Activated naive CD4-positive, alpha-beta T cell treated with anti-CD3 and anti-CD28 coated beads for 36 hours (primary cell): ENCODE data around the gene EI24. TPM values are rescaled to one million over a fixed set of nuclear protein-coding genes. Genes with fewer than 3 reads are reported as not detected.
A peak's percentile ranks its signal among the peaks of the same experiment; 100 is the strongest.

Source experiments
- CTCF ChIA-PET: fragments of 350-600 bp; sonication (Branson Sonifier 250); formaldehyde crosslinking; loops from one replicate; lab custom pipeline; 2021; ENCODE audit warnings: antibody characterized with exemption; lab: Charles Lee
- DNase-seq: peaks from one replicate; pipeline ENCODE4 v3.0.0-alpha.2; 2020
- H3K27ac Mint-ChIP-seq: one replicate; pipeline ENCODE4 v1.8.0; 2021; ENCODE audit warnings: mild to moderate bottlenecking, mixed read lengths
- H3K27me3 Mint-ChIP-seq: one replicate; pipeline ENCODE4 v1.8.0; 2021; ENCODE audit warnings: low read depth, mixed read lengths
- H3K36me3 Mint-ChIP-seq: one replicate; pipeline ENCODE4 v1.8.0; 2021; ENCODE audit warnings: low read depth, mixed read lengths
- H3K4me1 Mint-ChIP-seq: one replicate; pipeline ENCODE4 v1.8.0; 2021; ENCODE audit warnings: low read depth, mixed read lengths
- H3K4me3 Mint-ChIP-seq: one replicate; pipeline ENCODE4 v1.8.0; 2021; ENCODE audit warnings: mild to moderate bottlenecking, moderate library complexity, mixed read lengths
- H3K9me3 Mint-ChIP-seq: one replicate; pipeline ENCODE4 v1.8.0; 2021; ENCODE audit warnings: mixed read lengths
- intact Hi-C: fragments of 100-400 bp; cut with micrococcal nuclease; formaldehyde crosslinking; loops from one replicate; pipeline ENCODE4 v1.15.1; 2023
- total RNA-seq, 2 experiments: library from RNA; stranded (reverse); gene quantifications; one replicate each; pipeline ENCODE4 v1.2.3, GENCODE V29; 2021

Gene EI24
- total RNA-seq, 2 experiments from 2014 or later, result 28.8 to 33.0 TPM

DNA sequence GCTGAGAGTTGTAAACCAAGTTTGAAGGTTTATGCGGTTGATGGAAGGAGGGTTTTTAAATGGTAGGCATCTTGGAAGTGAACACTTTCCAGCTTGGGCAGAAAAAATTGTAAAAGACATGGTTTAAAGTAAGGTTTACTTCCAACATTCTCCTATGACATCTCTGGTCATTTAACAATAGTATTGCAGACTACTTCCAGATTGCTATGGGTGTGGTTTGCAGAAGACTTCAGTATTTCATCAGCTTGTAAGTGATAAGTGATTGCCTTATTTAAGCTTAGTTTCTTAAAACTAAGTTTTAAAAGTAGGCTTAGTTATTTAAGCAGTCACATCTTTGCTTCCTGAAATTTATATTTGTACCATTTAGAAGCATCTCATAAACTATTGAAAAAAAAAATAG lies 16.2 kb downstream of the EI24 start:
- no peak overlapping the region for H3K27ac Mint-ChIP-seq
- H3K36me3 Mint-ChIP-seq, result peaks cover 23% of the 10 kb centered on the region
- H3K9me3 Mint-ChIP-seq, result no peaks in the 10 kb centered on the region
- CTCF ChIA-PET, result no interaction called here
- no peak for DNase-seq
- H3K4me3 Mint-ChIP-seq, result no peak overlapping the region
- intact Hi-C loops, result no loop called here
- no peaks in the 10 kb centered on the region for H3K27me3 Mint-ChIP-seq
- peaks cover 10% of the 10 kb centered on the region for H3K4me1 Mint-ChIP-seq

DNA sequence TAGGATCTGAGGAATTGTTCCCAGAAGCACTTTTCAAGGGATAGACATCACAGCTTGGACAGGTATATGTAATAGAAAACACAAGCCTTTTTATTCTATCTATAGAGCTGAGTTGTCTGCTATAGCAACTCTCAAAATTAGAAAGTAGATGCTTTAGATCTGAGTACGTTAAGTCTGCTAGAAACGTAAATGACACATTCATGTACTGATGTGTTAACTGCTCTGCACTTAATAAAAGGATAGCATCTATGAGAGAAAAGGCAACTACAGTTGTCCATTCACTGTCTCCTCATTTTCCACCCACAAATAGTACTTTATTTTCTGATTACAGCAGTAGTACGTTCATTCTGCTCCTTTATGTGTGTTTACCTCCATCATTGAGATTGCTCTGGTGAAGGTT lies 17.3 kb downstream of the EI24 start:
- intact Hi-C loops, result no loop called here
- Mint-ChIP-seq H3K4me3 (no peak overlapping the region), H3K9me3 (no peaks in the 10 kb centered on the region), H3K36me3 (peaks cover 23% of the 10 kb centered on the region), H3K27ac (no peak overlapping the region), H3K4me1 (peaks cover 14% of the 10 kb centered on the region), H3K27me3 (no peaks in the 10 kb centered on the region)
- no peak for DNase-seq
- CTCF ChIA-PET, result no interaction called here

DNA sequence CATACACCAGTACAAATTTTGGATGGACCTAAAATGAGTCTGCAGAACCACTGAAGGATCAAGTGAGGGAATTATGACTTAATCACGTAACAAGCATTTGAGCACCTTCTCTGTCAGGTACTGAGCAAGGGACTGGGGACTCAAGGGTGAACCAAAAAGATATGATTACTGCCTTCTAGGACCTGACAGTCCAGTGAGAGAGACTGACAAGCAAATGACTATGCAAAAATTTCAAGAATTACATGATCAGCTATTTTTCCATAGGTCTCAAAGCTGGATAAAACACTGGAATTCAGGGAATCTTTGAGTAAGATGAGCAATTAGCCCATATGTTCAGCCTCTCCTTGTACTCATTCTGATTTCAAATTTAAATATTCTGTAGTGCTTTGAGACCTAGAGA lies 18.2 kb downstream of the EI24 start:
- no peaks in the 10 kb centered on the region for H3K9me3 Mint-ChIP-seq
- peaks cover 24% of the 10 kb centered on the region for H3K36me3 Mint-ChIP-seq
- intact Hi-C loops, result no loop called here
- no peak overlapping the region for H3K27ac Mint-ChIP-seq
- DNase-seq, result no peak
- CTCF ChIA-PET, result no interaction called here
- H3K27me3 Mint-ChIP-seq, result no peaks in the 10 kb centered on the region
- H3K4me3 Mint-ChIP-seq, result no peak overlapping the region
- peaks cover 14% of the 10 kb centered on the region for H3K4me1 Mint-ChIP-seq

DNA sequence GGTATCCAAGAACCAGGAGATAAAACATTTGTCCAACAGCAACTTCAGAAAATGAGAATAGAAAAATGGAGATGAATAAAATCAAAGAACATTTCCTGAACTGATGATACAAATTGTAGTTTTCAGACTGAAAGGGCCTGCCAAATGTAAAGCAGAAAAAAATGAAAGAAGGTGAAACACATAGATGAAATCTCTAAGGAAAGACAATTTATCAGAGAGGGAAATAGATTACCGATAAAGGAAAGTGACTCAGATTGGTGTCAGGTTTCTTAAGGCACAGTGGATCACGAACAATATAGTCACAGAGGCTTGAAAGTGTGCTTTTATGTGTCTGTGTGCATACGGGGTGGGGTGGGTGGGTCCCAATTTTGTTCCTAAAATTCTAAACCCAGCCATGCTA lies 19.2 kb downstream of the EI24 start:
- H3K27me3 Mint-ChIP-seq, result no peaks in the 10 kb centered on the region
- intact Hi-C loops, result no loop called here
- no peaks in the 10 kb centered on the region for H3K9me3 Mint-ChIP-seq
- H3K4me1 Mint-ChIP-seq, result peaks cover 19% of the 10 kb centered on the region
- H3K4me3 Mint-ChIP-seq, result no peak overlapping the region
- H3K36me3 Mint-ChIP-seq, result peaks cover 21% of the 10 kb centered on the region
- CTCF ChIA-PET, result no interaction called here
- H3K27ac Mint-ChIP-seq, result peak overlapping the region; percentile 54
- DNase-seq, result no peak

DNA sequence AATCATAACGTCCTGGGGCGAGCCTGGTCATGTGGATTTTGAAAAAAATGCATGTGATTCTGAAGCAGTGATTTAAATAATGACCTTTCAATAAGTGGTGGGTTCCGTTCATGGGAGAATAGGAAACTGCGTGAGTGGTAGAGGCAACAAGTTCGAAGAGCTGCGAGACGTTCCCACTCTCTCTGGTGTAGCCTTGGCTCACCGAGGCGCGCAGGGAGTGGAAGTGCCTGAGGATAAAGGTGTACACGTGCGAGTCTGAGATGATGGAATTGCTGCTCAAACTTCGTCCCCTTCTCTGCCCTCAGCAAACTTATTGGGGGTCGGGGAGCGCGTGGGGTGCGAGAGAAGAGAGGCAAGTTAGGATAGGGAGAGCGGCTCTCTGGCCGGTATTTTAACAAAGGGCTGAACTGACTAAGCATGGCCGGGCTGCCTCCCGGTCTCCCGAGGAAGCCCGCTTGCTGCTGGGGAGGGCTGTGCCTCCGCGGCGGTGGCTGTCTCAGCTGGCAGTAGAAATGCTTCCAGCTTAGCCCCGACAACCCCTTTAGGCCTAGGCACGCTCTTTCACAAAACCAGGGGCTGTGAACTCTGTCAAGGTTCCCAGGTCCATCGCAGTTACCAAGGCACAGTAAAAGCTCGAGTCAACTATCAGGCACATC lies 22.5 kb downstream of the EI24 start:
- H3K4me1 Mint-ChIP-seq, result peaks cover 47% of the 10 kb centered on the region
- H3K36me3 Mint-ChIP-seq, result peaks cover 20% of the 10 kb centered on the region

DNA sequence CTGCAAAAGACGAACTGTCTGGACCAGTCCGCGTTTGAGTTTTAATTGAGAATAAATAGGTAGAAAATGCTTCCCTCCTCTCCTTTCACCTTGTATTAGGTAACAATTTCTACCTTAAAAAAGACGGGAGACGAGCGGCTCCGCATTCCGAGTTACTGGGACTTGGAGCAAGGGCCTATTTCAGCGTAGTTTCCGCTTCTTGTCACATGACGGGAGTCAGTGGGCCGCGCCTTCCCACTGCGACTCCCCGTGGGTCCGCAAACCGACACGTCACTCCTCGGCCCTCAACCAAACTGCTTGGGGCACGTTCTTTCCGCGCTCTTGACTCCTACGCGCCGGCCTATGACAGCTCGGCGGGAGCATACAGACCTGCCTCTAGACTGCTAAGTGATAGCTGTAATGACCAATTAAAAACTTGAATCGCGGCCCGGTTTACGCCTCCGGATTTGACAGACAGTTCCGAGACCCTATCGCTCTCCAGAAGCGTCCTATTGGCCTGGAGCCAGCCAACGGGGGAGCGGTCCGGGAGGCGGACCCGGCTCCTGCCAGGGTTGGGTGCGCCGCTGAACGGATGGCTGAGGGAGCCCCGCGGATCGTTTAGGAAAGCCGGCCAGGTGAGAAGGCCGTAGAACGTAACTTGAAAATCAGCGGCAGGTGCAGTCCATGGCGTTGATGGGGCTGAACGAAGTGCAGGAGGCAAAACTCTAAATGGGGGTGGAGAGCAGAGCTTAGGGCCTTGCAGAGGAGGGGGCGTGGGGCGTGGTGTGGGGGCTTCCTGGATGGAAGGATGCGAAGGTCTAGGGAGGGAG lies 23.2 kb downstream of the EI24 start, which contains the start of gene STT3A:
TSS of gene STT3A (plus strand) at position 548 of the 809 bp plus-strand sequence. CDS start 3,064 bp downstream, outside the sequence.
- peak; percentile 99 for DNase-seq
- Mint-ChIP-seq H3K4me3 (peak within 1 kb of the TSS; percentile 100), H3K36me3 (peaks cover 24% of the 10 kb centered on the region), H3K9me3 (no peaks in the 10 kb centered on the region), H3K4me1 (peaks cover 51% of the 10 kb centered on the region), H3K27me3 (no peaks in the 10 kb centered on the region), H3K27ac (peak within 1 kb of the TSS; percentile 92)
- CTCF ChIA-PET, result interaction anchor here (0.6 to 5.9 kb wide), 3 partner anchors 22 to 99 kb away, joined by 3 to 22 read pairs (median 4); partner anchors contain the start of gene EI24
- intact Hi-C loops, result loop anchor here (1.0 to 5.0 kb wide), 8 partner anchors 23 to 715 kb away; partner anchors contain the start of genes CHEK1, EI24, FAM118B and FOXRED1

More for the DNA sequence above, 22.5 kb downstream of the EI24 start:
- intact Hi-C loops, result loop anchor here (1.0 to 5.0 kb wide), 8 partner anchors 22 to 714 kb away; partner anchors contain the start of genes CHEK1, EI24, FAM118B and FOXRED1
- peak; percentile 34 for DNase-seq
- no peaks in the 10 kb centered on the region for H3K27me3 Mint-ChIP-seq
- CTCF ChIA-PET, result interaction anchor here (1.0 to 5.9 kb wide), 2 partner anchors 21 to 24 kb away, joined by 3 to 22 read pairs; partner anchors contain the start of gene EI24
- H3K27ac Mint-ChIP-seq, result peak overlapping the region; percentile 92
- H3K4me3 Mint-ChIP-seq, result peak overlapping the region; percentile 100
- no peaks in the 10 kb centered on the region for H3K9me3 Mint-ChIP-seq

DNA sequence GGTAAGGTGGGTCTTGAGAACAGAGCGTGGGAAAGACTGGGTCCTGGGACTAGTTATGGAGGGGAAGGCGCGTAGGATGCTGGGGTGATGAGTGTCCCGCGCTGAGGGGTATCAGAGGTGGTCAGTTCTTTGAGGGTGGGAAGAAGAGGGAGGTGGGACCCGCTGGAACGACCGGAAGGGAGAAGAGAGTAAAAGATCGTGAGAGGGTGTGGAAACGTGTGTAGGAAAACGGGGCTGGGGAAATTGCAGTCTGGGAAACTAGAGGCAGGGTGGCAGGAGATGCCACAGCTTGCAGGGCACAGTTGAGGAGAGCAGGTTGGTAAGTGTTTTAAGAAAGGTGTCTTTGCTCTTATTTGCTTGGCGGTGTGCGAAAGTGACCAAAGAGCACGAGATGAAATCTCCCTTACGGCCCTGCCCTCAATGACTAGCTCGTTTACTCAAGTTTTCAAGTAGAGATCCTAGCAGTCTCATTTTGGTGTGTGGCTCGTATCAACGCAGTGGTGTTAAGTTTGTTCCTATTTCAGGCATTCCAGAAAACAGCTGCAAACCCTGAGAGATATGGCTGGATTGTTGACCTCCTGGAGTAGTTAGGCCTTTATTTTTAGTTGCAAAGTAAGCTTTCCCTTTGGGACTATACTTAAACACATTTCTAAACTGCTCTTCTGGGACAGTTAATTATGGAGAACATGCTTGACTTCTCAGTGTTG lies 24.0 kb downstream of the EI24 start:
- intact Hi-C loops, result loop anchor here (5.0 kb wide), 1 partner anchor 716 kb away; no protein-coding TSS in a partner anchor
- CTCF ChIA-PET, result interaction anchor here (0.5 to 5.9 kb wide), 5 partner anchors 23 to 101 kb away, joined by 3 to 22 read pairs (median 3); partner anchors contain the start of genes CHEK1 and EI24
- Mint-ChIP-seq H3K27me3 (no peaks in the 10 kb centered on the region), H3K36me3 (peaks cover 26% of the 10 kb centered on the region), H3K27ac (peak overlapping the region; percentile 92), H3K4me1 (peaks cover 49% of the 10 kb centered on the region), H3K9me3 (no peaks in the 10 kb centered on the region), H3K4me3 (peak overlapping the region; percentile 100)
- no peak for DNase-seq

DNA sequence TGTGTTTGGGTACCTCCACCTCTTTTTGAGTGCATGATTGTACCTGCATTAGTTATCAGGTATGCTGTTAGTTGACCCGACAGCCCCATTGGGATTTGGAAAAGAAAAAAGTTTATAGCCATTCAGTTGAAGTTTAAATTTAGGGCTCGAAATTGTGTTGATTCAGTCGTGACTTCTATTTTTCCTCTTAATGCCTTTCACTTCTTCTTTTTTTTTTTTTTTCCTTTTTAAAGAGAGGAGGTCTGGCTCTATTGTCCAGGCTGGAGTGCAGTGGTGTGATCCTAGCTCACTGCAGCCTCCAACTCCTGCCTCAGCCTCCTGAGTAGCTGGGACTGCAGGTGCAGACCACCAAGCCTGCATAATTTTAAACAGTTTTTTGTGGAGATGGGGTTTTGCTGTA lies 25.7 kb downstream of the EI24 start:
- peaks cover 41% of the 10 kb centered on the region for H3K4me1 Mint-ChIP-seq
- DNase-seq, result no peak
- H3K4me3 Mint-ChIP-seq, result no peak overlapping the region
- H3K9me3 Mint-ChIP-seq, result no peaks in the 10 kb centered on the region
- no peak overlapping the region for H3K27ac Mint-ChIP-seq
- CTCF ChIA-PET, result interaction anchor here (0.9 kb wide), 1 partner anchor 12 kb away, joined by 3 read pairs; no protein-coding TSS in a partner anchor
- H3K27me3 Mint-ChIP-seq, result no peaks in the 10 kb centered on the region
- intact Hi-C loops, result loop anchor here (5.0 kb wide), 1 partner anchor 718 kb away; no protein-coding TSS in a partner anchor
- H3K36me3 Mint-ChIP-seq, result peaks cover 29% of the 10 kb centered on the region

DNA sequence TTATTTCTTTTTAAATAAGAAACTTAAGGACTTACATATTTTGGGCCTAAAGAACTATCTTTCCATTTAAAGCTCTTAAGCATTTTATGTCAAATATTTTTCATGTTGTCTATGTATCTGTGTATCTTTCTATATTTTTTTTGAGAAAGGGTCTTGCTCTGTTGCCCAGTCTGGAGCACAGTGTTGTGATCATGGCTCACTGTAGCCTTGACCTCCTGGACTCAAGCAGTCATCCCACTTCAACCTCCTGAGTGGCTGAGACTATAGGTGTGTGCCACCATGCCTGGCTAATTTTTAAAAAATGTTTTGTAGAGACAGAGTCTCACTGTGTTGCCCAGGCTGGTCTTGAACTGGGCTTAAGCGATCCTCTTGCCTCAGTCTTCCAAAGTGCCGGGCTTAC lies 31.4 kb downstream of the EI24 start:
- CTCF ChIA-PET, result no interaction called here
- peaks cover 35% of the 10 kb centered on the region for H3K36me3 Mint-ChIP-seq

DNA sequence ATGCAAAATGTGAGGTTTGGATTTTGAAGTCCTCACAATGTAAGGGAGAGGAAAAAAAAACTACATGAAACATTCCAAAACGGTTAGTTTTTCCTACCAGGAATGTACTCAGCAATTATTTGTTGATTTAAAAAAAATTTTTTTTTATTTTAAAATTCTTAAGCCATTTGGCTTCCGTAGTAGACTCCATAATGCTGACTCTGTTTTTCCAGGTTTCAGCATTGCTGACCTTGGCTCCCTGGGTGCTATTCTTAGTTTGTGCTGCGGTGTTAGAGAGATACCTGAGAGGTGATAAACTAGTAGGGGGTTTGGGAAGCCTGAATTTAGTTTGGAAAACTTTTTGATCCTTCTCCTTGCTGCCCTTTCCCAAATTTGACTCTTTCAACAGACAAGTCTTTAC lies 33.9 kb downstream of the EI24 start:
- Mint-ChIP-seq H3K9me3 (no peaks in the 10 kb centered on the region), H3K4me3 (no peak overlapping the region), H3K27me3 (no peaks in the 10 kb centered on the region), H3K4me1 (peaks cover 2% of the 10 kb centered on the region), H3K36me3 (peaks cover 33% of the 10 kb centered on the region), H3K27ac (no peak overlapping the region)
- intact Hi-C loops, result no loop called here
- CTCF ChIA-PET, result no interaction called here
- no peak for DNase-seq

More for the DNA sequence above, 31.4 kb downstream of the EI24 start:
- Mint-ChIP-seq H3K4me1 (peaks cover 14% of the 10 kb centered on the region), H3K27me3 (no peaks in the 10 kb centered on the region), H3K9me3 (no peaks in the 10 kb centered on the region), H3K4me3 (no peak overlapping the region), H3K27ac (no peak overlapping the region)
- DNase-seq, result no peak
- intact Hi-C loops, result no loop called here

DNA sequence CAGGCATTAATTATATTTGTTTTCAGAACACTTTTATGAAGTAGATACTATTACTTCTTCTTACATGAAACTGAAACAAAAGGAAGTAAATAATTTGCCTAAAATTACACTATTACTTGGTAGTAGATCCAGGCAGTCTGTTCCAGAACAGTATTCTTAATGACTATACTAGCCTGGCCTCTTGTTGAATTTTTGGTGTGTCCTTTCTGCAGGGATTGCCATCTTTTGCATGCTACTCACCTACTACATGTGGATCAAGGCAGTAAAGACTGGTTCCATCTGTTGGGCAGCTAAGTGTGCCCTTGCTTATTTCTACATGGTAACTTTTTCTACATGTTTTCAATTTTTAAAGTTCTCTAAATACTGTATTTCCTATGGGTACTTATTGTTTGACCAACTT lies 36.1 kb downstream of the EI24 start:
- no peaks in the 10 kb centered on the region for H3K9me3 Mint-ChIP-seq
- no peak overlapping the region for H3K4me3 Mint-ChIP-seq
- CTCF ChIA-PET, result no interaction called here
- no peak overlapping the region for H3K27ac Mint-ChIP-seq
- intact Hi-C loops, result no loop called here
- no peaks in the 10 kb centered on the region for H3K27me3 Mint-ChIP-seq
- DNase-seq, result no peak
- peaks cover 2% of the 10 kb centered on the region for H3K4me1 Mint-ChIP-seq
- peaks cover 42% of the 10 kb centered on the region for H3K36me3 Mint-ChIP-seq

DNA sequence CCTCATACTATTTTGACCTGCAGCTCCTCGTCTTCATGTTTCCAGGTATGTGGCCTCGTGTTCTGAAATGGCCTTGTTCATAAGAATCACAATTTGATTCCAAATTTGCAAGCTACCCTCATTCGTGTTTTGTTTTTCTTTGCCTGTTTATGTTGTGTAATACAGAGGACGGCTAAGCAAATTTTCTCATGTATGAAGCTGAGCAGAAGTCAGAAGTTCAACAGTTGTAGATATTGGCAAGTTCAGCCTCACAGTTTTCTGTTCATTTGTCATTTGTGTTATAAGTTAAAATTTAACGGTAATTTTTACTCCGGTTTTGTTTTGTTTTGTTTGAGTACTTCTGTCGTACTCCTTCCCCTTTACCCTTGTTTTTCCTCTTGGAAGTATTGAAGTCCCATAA lies 40.3 kb downstream of the EI24 start:
- Mint-ChIP-seq H3K36me3 (peaks cover 46% of the 10 kb centered on the region), H3K9me3 (no peaks in the 10 kb centered on the region), H3K27ac (no peak overlapping the region), H3K27me3 (no peaks in the 10 kb centered on the region), H3K4me3 (no peak overlapping the region), H3K4me1 (peaks cover 6% of the 10 kb centered on the region)
- DNase-seq, result no peak
- CTCF ChIA-PET, result no interaction called here
- intact Hi-C loops, result no loop called here
